GM12872 (cell line): ENCODE measurements around the gene ERP29.

ENCODE experiments used
- TF ChIP-seq, protein P1 (sequence below): IDR thresholded peaks from 3 replicates; pipeline ENCODE4 v1.5.1; 2011; ENCODE audit warnings: low read depth, mild to moderate bottlenecking, low read length, moderate library complexity; ENCODE audit not compliant: insufficient read depth

The ERP29 gene

DNA sequence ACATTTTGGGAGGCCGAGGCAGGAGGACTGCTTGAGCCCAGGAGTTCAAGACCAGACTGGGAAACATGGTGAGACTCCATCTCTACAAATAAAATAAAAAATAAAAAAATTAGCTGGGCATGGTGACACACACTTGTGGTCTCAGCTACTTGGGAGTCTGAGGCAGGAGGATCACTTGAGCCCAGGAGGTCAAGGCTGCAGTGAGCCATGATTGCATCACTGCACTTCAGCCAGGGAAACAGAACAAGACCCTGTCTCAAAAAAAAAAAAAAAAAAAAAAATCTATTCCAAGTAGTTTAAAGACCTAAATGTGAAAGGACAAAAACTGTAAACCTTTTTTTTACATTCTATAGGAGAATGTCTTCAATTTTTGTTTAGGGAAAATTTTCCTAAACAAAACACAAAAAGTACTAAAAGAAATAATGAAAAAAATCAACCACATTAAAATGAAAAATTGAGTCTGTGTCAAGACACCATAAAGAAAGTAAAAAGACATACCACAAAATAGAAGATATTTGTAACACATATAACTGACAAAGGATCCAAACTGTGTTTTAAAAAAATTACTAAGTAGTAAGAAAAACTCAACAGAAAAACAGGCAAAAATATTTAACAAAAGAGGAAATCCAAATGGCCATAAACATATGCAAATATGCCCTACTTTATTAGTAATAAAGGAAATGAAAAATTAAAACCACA is 17.3 kb upstream of the ERP29 start:
- TF ChIP-seq, protein P1, sequence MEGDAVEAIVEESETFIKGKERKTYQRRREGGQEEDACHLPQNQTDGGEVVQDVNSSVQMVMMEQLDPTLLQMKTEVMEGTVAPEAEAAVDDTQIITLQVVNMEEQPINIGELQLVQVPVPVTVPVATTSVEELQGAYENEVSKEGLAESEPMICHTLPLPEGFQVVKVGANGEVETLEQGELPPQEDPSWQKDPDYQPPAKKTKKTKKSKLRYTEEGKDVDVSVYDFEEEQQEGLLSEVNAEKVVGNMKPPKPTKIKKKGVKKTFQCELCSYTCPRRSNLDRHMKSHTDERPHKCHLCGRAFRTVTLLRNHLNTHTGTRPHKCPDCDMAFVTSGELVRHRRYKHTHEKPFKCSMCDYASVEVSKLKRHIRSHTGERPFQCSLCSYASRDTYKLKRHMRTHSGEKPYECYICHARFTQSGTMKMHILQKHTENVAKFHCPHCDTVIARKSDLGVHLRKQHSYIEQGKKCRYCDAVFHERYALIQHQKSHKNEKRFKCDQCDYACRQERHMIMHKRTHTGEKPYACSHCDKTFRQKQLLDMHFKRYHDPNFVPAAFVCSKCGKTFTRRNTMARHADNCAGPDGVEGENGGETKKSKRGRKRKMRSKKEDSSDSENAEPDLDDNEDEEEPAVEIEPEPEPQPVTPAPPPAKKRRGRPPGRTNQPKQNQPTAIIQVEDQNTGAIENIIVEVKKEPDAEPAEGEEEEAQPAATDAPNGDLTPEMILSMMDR, result no peak

DNA sequence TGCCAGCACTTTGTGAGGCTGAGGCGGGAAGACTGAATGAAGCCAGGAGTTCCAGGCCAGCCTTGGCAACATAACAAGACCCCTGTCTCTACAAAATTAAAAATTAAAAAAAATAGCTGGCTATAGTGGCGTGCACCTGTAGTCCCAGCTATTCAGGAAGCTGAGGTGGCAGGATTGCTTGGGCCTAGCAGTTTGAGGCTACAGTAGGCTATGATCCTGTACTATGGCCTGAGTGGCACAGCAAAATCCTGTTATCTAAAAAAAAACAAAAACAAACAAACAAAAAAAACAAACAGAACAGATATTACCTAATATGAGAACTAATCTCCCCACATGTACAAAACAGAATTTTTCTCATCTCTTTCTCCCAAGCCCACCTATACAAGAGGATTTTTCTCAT is 15.9 kb upstream of the ERP29 start:
- TF ChIP-seq, protein P1, result no peak

DNA sequence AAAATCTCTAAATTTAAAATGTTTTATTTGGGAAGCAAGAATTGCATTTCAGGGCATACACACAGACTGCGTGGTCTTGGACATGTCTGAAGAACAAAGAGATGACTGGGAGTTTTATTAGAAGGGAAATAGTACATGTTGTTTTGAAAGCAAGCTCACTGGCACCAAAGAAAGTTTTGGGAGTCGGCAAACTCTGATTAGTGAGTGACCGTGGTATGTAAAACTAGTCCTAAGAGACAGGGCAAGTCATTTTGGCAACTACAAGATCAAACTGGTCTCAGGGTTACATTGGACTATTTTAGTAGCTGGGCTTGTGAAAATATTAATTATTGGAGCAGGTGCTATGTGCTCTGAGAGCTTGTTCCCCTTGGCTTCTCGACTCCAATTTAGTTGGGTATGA is 15.2 kb upstream of the ERP29 start:
- TF ChIP-seq, protein P1, result no peak

DNA sequence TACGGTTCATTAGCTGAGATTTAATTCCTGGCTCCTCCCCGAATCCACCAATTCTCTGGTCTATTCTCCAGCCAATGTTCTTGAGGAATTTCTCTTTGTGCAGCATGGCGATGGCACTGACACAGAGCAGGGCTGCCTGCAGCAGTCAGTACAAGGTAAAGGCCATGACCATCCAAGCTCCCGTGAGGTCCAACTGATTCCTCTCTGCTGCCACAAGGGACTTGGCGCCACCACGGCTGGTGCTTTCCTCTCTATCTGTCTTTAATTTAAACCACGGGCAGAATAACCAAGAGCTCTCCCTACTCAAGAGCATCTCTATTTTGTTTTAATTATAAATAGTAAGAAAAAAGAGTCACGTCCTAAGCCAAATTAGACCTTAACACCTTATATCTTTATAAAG is 12.4 kb upstream of the ERP29 start:
- TF ChIP-seq, protein P1, result no peak

DNA sequence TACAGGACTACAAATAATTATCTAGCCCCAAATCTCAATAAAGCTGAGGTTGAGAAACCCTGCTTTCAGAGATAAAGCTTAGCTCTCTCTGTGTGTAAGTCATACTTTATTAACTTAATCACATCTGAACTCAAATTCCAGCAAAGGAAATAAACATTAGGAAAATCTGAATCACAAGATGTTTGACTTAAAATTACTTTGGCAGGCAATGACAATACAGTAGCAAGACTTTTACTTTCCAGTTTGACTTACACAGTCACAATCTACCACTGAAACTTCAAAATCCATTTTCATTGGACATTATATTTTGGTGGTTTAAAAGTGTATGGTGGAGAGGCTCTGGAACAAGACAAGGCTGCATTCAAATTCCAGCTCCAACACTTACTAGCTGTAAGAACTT is 11.7 kb upstream of the ERP29 start:
- TF ChIP-seq, protein P1, result no peak

DNA sequence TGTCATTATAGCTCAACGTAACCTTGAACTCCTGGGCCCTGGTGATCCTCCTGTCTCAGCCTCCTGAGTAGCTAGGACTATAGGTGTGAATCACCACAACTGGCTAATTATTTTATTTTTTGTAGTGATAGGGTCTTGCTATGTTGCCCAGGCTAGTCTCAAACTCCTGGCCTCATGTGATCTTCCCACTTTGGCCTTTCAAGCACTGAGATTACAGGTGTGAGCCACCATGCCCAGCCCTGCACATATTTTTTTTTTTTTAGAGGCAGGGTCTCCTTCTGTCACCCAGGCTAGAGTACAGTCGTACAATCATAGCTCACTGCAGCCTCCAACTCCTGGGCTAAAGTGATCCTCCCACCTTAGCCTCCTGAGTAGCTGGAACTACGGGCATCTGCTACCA is 9.2 kb upstream of the ERP29 start:
- TF ChIP-seq, protein P1, result no peak

DNA sequence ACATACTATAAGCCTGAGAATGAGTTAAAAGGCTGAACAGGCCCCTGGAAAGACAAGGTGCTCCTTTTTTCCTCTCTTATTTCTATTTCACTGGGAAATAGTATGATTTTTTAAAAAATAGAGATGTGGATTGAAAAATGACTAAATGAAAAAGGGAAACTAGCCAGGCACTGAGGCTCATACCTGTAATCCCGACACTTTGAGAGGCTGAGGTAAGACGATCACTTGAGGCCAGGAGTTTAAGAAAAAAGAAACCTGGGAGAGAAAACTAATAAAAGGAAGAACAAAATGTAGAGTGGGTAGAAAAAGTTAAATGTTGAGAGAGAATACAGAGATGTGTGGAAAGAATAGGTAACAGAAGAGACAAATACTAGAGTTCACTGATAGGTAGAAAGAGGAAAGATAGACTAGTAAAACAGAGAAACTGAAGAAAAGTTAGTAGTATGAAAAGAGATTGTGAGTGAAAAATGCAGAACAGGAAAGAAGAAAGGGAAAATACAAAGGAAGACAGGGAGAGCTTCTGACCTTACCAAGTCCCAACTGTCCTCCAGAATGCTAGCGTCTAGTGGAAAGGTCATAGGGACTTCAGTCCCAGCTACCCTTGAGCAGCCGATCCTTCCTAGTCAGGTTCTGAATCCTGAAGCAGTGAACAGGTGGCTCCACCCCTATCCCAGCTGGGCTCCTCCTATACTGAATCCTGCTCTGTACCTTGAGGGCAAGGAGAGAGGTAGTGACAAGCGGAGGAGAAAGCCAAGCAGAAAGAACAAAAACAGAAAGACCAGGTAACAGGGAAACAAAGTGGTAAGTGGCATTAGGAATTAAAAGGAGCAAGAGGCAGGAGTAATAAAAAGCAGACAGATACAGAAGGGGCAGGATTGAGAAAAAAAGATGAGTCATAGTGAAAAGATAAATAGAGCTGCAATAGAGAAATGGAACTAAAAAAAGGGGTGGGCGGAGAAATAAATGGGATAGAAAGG is 7.5 kb upstream of the ERP29 start:
- TF ChIP-seq, protein P1, result no peak
